Middle frontal gyrus (tissue), 1 donor: Measurements from ENCODE around the gene DNAJC5G.
A peak's percentile ranks its signal among the peaks of the same experiment; 100 is the strongest.
"Not testable (repeated sequence)": the region's sequence is repeated elsewhere in the genome, so short reads cannot be mapped to it uniquely, and the experiment has no call there.

ENCODE experiments used
- DNase-seq: peaks from one replicate; pipeline ENCODE4 v3.0.0-alpha.2; 2015; ENCODE audit warnings: low spot score; ENCODE audit errors: extremely low spot score

Gene DNAJC5G

GRCh38 chr2:27280826-27281225 is 5.6 kb downstream of the DNAJC5G start:
- DNase-seq = no peak

- DNase-seq = no peak
These were observed 6.2 kb downstream of the DNAJC5G start for GRCh38 chr2:27281442-27281841.

GRCh38 chr2:27281855-27282559 is 6.8 kb downstream of the DNAJC5G start, which contains the start of gene TRIM54:
Gene TRIM54 (plus strand): TSS chr2:27282429. CDS start chr2:27282732, 303 bp downstream.
- no peak for DNase-seq

- no peak for DNase-seq
These were observed 7.7 kb downstream of the DNAJC5G start for GRCh38 chr2:27282892-27283291.

- peak; percentile 47 for DNase-seq
These were observed 9.8 kb downstream of the DNAJC5G start for GRCh38 chr2:27284996-27285395.

GRCh38 chr2:27285481-27285880 is 10.2 kb downstream of the DNAJC5G start:
- DNase-seq = no peak

GRCh38 chr2:27288610-27289009 is 13.4 kb downstream of the DNAJC5G start:
- no peak for DNase-seq

- DNase-seq = no peak
These were observed 15.3 kb downstream of the DNAJC5G start for GRCh38 chr2:27290549-27290948.

GRCh38 chr2:27291865-27292264 is 16.6 kb downstream of the DNAJC5G start:
- no peak for DNase-seq

GRCh38 chr2:27294928-27295327 is 19.7 kb downstream of the DNAJC5G start:
- DNase-seq = no peak

GRCh38 chr2:27296481-27296880 is 21.2 kb downstream of the DNAJC5G start:
- DNase-seq = no peak

- DNase-seq = no peak
These were observed 22.0 kb downstream of the DNAJC5G start for GRCh38 chr2:27297195-27297594.

- no peak for DNase-seq
These were observed 23.3 kb downstream of the DNAJC5G start for GRCh38 chr2:27298391-27299080.

GRCh38 chr2:27300606-27301005 is 25.4 kb downstream of the DNAJC5G start:
- DNase-seq = not testable (repeated sequence)

GRCh38 chr2:27303093-27304025 is 28.1 kb downstream of the DNAJC5G start:
- peak; percentile 47 for DNase-seq

- no peak for DNase-seq
These were observed 29.4 kb downstream of the DNAJC5G start for GRCh38 chr2:27304488-27305240.

- no peak for DNase-seq
These were observed 30.3 kb downstream of the DNAJC5G start for GRCh38 chr2:27305516-27305915.

GRCh38 chr2:27306136-27306535 is 30.9 kb downstream of the DNAJC5G start:
- no peak for DNase-seq

- DNase-seq = no peak
These were observed 31.5 kb downstream of the DNAJC5G start for GRCh38 chr2:27306573-27307286.

- no peak for DNase-seq
These were observed 32.0 kb downstream of the DNAJC5G start for GRCh38 chr2:27307287-27307544.
